ENCODE data around the gene ZNF407.

- TF ChIP-seq CTCF (IDR thresholded peaks at IDR 0.05; ENCODE audit: low read depth, low read length, missing input control) = no peak
- TF ChIP-seq REST (IDR thresholded peaks at IDR 0.05) = no peak
- no peak for TF ChIP-seq GABPA (IDR thresholded peaks at IDR 0.05 in 1 of 2, conservative IDR thresholded peaks at IDR 0.05 in 1 of 2)
- TF ChIP-seq RAD21 (IDR thresholded peaks at IDR 0.05) = no peak
- no peak for TF ChIP-seq TAF1 (conservative IDR thresholded peaks at IDR 0.05)
- no peak for TF ChIP-seq MAX (IDR thresholded peaks at IDR 0.05)
- peak in 1 of 2 donors; percentile 78 for TF ChIP-seq JUND (IDR thresholded peaks at IDR 0.05)
- TF ChIP-seq ATF3 (IDR thresholded peaks at IDR 0.05) = no peak
- no peak for TF ChIP-seq SP1 (IDR thresholded peaks at IDR 0.05)
- TF ChIP-seq RXRA (IDR thresholded peaks at IDR 0.05) = no peak
- no peak for TF ChIP-seq EGR1 (IDR thresholded peaks at IDR 0.05; ENCODE audit: low read depth in 2 of 2)
- no peak for TF ChIP-seq YY1 (IDR thresholded peaks at IDR 0.05)
Measured at GRCh38 chr18:74797577-74798151, 200.0 kb downstream of the ZNF407 start.
